NCI-H128 (cell line): ENCODE data around the gene BRINP1.
"Not testable (repeated sequence)": the region's sequence is repeated elsewhere in the genome, so short reads cannot be mapped to it uniquely, and the experiment has no call there.

ENCODE experiments used
- DNase-seq: peaks from one replicate; lab custom pipeline; 2025; ENCODE audit not compliant: unreplicated experiment; lab: John Stamatoyannopoulos, UW

The BRINP1 gene

GRCh38 chr9:119215651-119216050, 153.6 kb downstream of the BRINP1 start:
- DNase-seq, result no peak

- no peak for DNase-seq
Measured at GRCh38 chr9:119213471-119213870, 155.8 kb downstream of the BRINP1 start.

GRCh38 chr9:119197893-119198607, 171.2 kb downstream of the BRINP1 start:
- DNase-seq, result no peak

GRCh38 chr9:119195521-119195920, 173.7 kb downstream of the BRINP1 start:
- DNase-seq, result no peak

GRCh38 chr9:119185298-119185697, 183.9 kb downstream of the BRINP1 start:
- DNase-seq, result no peak

GRCh38 chr9:119184265-119184936, 184.8 kb downstream of the BRINP1 start:
- DNase-seq, result no peak

- no peak for DNase-seq
Measured at GRCh38 chr9:119181561-119181960, 187.7 kb downstream of the BRINP1 start.

- DNase-seq, result no peak
Measured at GRCh38 chr9:119180897-119181296, 188.3 kb downstream of the BRINP1 start.

GRCh38 chr9:119179701-119180100, 189.5 kb downstream of the BRINP1 start:
- no peak for DNase-seq

- DNase-seq, result no peak
Measured at GRCh38 chr9:119177196-119177595, 192.0 kb downstream of the BRINP1 start.

- DNase-seq, result no peak
Measured at GRCh38 chr9:119175581-119175980, 193.7 kb downstream of the BRINP1 start.

GRCh38 chr9:119169222-119169621, 200.0 kb downstream of the BRINP1 start:
- DNase-seq, result not testable (repeated sequence)

- no peak for DNase-seq
Measured at GRCh38 chr9:119167876-119168275, 201.4 kb downstream of the BRINP1 start.

- no peak for DNase-seq
Measured at GRCh38 chr9:119167267-119167666, 202.0 kb downstream of the BRINP1 start.

GRCh38 chr9:119166096-119166495, 203.1 kb downstream of the BRINP1 start:
- no peak for DNase-seq

- no peak for DNase-seq
Measured at GRCh38 chr9:119165131-119165530, 204.1 kb downstream of the BRINP1 start.

GRCh38 chr9:119164716-119165115, 204.5 kb downstream of the BRINP1 start:
- no peak for DNase-seq

GRCh38 chr9:119160551-119160950, 208.7 kb downstream of the BRINP1 start:
- DNase-seq, result no peak

- no peak for DNase-seq
Measured at GRCh38 chr9:119159386-119159785, 209.8 kb downstream of the BRINP1 start.

- DNase-seq, result no peak
Measured at GRCh38 chr9:119157196-119157595, 212.0 kb downstream of the BRINP1 start.

GRCh38 chr9:119156354-119156753, 212.9 kb downstream of the BRINP1 start:
- no peak for DNase-seq

- DNase-seq, result no peak
Measured at GRCh38 chr9:119154527-119154926, 214.7 kb downstream of the BRINP1 start.

GRCh38 chr9:119153402-119153801, 215.8 kb downstream of the BRINP1 start:
- DNase-seq, result no peak
